Stimulated activated CD4-positive, alpha-beta T cell treated with anti-CD3 and anti-CD28 coated beads, Interleukin-1b, Interleukin-23, amount 100 ng/mL, for 1 hour (primary cell): ENCODE data around the gene SLC1A1.
"Not testable (repeated sequence)": the region's sequence is repeated elsewhere in the genome, so short reads cannot be mapped to it uniquely, and the experiment has no call there.

Experiments
- DNase-seq, 2 donors: peaks; one replicate each; pipeline ENCODE4 v3.0.0-alpha.2; 2020; ENCODE audit warnings: low read depth in 2 of 2

Gene SLC1A1

DNA sequence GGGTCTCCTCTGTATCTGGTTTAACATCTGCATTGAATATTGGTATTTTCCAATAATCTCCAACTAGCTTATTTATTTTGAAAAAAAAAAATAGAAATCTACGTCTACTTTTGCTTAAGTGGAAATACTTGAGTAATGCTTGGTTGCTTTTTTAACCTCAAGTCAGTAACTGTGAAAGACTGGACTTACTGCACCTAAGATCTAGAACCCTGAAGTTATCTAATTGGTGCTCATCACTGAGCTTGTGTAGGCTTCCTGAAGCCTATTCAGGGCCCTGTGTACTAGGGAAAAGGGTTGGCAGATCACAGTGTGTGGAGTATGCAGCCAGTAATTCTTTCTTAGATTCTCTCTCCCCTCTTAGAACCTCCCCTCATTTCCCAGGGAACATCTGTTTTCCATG is 16.2 kb downstream of the SLC1A1 start:
- no peak for DNase-seq

- no peak for DNase-seq
Observed at GRCh38 chr9:4507306-4508130, 17.2 kb downstream of the SLC1A1 start.

DNA sequence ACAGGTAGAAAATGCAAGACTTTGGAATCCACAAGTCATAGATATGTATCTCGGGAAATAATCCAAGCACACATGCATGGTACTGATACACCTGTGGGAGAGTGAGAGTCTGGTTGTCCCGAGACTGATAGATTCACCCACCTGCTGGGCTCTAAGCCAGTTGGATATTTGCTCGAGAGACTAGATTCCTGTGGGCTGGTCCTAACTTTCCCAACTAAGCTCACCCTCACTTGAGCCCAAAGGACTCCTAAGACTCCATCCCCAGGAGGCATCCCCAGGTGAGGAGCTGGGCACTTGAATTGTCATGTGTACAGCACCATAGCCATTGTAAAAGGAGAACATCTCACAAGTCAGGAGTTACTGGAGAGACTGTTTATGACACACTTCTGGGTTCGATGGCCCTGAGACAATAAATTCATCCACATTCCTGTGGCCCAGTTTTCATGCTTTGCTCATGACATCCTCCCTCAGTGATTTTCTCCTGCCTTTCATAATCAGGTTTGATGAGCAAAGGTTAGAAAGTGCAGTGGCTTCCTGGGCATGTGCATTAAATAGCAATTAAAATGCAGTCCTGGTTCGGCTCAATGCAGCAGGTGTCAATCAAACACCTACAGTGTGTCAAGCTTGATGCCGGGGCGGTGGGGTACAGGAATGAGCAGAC is 18.1 kb downstream of the SLC1A1 start:
- no peak for DNase-seq

DNA sequence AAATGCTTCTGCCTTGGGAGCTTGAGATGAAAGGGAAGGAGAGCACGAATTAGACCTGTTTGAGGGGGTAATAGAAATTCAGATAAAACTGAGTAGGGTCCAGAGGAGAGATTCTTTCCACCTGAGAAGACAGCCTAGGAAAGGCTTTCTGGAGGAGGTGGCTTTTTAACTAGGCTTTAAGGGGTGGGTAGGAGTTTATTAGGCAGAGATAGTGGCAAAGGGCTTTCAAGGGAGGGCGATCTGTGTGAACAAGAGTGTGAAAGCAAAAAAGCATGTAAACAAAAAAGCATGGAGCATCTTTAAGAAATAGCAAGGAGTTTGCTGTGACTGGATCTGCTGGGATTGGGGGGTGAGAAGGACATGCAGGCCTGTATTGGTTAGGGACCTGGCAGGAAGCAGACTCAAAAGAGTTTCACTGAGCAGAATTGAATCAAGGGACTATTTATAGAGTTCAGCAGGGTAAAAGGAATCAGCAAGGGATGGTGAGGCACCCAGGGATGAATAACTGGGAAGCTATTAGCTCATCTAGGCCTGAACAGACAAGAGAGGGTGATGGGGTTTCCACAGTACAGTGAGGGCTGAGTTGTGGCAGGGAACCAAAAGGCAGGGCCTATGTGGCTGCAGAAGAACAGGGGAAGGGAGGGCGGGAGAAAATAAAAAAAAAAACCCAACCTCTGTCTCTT is 18.8 kb downstream of the SLC1A1 start:
- no peak for DNase-seq

DNA sequence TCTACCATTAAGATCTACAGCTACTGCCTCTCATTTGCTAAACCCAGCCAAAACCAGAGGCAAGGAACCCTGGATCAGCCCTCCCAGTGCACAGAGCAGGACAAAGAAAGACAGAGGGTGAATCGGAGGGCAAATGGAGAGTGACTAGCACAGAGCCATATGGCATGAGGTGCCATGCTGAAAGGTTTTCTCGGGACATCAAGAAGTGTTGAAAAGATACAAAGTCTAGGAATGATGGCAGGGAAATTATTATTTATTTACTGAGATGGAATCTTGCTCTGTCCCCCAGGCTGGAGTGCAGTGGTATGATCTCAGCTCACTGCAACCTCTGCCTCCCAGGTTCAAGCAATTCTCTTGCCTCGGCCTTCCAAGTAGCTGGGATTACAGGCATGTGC is 19.3 kb downstream of the SLC1A1 start:
- DNase-seq: no peak

GRCh38 chr9:4510546-4511322 is 20.5 kb downstream of the SLC1A1 start:
- no peak for DNase-seq

DNA sequence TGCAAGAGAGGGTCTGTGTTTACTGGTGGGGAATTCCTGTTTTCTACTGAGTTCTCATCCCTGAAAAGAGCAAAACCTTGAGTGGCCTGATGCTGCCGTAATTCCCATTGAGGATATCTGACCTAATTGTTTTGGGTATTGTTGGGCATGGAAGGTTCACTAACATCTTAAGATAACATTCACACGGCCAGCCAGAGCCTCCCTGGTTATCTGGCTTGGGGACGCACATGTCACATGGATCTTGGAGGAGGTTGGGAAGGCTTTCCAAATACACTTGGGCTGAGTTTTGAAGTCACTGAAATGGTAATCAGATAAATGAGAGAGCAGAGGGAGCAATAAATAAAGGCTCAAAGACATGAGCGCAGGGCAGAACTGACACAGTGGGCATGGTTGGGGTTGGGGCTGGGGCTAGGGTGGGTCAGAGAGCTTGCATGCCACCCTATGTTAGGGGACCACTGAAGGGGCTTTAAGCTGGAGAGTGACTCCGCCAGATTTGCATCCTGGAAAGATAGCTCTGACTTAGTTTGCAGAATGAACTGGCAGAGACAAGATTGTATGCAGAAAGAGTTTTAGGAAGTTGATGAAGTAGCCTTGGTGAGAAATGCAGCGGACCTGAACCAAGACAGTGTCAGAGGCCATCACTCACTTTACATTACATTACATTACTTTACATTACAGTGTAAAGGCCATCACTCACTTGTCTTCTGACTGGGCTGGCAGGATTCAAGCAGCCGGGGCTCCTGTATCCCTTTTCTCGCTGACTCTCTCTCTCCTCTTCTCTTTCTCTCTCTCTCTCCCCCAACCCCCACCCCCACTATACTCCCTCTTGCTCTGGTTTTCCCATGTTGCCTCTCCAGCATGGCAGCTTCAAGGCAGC is 24.2 kb downstream of the SLC1A1 start:
- DNase-seq: no peak

DNA sequence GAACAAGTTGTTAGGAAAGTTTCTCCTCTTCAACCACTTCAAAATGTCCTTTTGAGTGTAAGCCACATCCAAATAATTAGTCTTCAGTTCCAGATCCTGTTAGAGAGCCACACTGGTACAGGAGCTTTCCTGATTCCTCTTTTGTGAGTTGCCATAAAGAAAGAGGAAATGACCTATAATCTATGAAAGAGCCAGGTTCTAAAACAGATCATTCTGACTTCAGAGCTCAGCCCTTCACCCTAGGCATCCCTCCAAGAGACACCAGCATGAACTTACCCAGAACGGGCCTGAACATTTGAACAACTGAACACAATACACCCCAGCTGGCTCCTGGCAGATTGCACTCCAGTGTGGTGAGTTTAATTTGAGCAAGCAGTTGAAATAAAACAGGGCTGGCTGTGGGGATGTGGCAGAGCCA is 25.7 kb downstream of the SLC1A1 start:
- no peak for DNase-seq

DNA sequence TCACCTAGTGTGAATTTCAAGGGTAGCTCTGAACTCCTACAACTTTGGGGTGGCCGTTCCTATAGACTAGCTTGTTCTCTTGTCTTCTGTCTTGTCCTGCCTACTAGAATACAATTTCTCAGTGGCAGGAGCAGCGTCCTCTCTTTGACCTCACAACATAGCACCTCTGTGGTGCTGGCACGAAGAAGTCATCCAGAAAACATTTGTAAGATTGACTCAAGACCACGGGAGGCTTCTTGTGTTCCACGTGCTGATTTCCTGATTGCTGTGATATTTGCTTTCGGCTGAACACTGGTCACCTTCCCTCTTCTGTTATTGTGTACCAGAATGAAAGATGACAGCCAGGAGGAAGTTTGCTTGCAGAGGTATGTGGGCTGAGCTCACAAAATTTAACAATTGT is 27.0 kb downstream of the SLC1A1 start:
- DNase-seq: no peak

DNA sequence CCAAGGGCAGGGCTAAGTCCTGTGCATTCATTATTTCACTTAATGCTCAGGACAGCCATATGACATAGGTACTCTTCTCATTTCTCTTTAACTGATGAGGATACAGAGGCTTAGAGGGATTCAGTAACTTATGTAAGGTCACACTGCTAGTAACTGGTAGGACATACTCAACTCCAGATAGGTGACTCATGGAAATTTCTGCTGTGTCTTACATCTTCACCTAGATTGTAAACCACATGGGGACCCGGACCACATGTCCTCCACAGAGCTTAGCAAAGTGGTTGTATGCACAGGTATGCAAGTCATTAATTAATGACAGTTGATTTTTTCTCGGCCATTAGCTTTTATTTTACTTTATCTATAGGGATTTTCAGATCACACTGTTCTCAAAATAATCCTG is 29.3 kb downstream of the SLC1A1 start:
- no peak for DNase-seq

- no peak for DNase-seq
Observed at GRCh38 chr9:4520055-4520454, 29.8 kb downstream of the SLC1A1 start.

DNA sequence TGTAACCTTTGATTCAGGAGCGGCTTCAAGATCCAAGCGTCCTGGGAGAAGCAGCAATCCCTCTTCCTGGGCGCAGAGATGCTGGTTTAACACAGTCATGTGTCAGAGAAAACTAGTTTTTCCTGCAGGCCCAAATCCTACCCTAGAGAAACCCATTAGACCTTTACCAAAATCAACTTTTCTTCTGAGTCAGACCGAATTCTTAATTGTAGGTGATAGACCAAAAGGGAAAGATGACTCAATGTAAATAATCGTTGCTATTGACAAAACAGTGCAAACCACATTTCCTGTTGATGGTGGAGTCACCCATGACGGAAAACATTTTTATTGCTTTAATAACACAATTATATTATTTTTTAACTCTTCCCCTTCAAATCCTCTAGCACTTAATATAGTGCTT is 40.1 kb downstream of the SLC1A1 start:
- no peak for DNase-seq

DNA sequence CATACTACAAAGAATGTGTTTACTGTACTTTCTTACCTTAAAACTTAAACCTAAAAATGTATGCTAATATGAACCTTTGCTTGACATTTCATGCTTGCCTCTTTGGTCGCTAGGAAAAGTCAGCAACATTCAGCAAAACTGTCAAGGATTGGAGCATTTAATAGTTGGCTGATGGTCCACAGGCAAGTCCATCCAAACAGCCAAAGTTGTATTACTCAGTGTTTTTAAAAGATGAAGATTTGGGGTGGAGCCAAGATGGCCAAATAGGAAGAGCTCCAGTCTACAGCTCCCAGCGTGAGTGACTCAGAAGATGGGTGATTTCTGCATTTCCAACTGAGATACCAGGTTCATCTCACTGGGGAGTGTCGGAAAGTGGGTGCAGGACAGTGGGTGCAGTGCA is 40.6 kb downstream of the SLC1A1 start:
- not testable (repeated sequence) for DNase-seq

GRCh38 chr9:4531355-4531754 is 41.1 kb downstream of the SLC1A1 start:
- not testable (repeated sequence) for DNase-seq

DNA sequence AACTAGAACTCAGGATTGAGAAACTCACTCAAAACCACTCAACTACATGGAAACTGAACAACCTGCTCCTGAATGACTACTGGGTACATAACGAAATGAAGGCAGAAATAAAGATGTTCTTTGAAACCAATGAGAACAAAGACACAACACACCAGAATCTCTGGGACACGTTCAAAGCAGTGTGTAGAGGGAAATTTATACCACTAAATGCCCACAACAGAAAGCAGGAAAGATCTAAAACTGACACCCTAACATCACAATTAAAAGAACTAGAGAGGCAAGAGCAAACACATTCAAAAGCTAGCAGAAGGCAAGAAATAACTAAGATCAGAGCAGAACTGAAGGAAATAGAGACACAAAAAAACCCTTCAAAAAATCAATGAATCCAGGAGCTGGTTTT is 43.6 kb downstream of the SLC1A1 start:
- DNase-seq: not testable (repeated sequence)

- not testable (repeated sequence) for DNase-seq
Observed at GRCh38 chr9:4536196-4536595, 45.9 kb downstream of the SLC1A1 start.

DNA sequence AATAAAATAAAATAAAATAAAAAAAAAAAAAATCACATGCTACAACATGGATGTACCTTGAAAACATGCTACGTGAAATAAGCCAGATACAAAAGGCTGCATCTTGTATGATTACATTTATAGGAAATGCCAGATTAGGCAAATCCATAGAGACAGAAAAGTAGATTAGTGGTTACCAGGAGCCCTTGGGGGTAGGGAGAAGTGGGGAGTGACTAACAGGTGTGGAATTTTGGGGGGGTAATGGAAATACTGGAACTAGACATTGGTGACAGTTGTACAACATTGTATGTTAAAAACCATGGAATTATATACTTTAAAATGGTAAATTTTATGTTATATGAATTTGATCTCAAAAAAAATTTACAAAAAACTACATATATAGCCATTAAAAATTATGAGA is 47.3 kb downstream of the SLC1A1 start:
- no peak for DNase-seq

DNA sequence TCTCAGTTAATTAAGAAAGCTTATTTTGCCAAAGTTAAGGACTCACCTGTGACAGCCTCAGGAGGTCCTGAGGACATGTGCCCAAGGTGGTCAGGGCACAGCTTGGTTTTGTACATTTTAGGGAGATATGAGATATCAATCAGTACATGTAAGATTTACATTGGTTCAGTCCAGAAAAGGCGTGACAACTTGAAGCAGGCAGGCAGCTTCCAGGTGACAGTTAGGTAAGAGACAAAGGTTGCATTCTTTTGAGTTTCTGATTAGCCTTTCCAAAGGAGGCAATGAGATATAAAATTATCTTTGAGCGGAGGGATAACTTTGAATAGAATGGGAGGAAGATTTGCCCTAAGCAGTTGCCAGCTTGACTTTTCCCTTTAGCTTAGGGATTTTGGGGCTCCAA is 47.8 kb downstream of the SLC1A1 start:
- no peak for DNase-seq

DNA sequence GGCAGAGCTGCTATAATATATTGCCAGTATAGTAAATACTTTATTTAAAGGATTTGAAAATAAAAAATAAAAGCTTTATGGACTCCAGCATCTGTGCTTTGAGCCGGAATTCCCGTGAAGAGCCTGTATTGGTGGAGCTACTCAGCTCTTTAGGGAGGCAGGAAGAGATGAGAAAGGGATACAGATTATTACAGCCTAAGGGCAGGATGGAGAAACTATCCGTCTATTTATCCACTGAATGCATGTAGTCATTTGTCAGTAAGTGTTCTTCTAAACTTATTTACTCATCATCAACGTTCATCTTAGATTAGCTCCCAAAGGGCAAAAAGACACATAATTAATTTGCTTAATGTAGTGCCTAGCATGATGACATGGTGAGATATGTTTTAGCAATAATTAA is 48.4 kb downstream of the SLC1A1 start:
- DNase-seq: no peak

DNA sequence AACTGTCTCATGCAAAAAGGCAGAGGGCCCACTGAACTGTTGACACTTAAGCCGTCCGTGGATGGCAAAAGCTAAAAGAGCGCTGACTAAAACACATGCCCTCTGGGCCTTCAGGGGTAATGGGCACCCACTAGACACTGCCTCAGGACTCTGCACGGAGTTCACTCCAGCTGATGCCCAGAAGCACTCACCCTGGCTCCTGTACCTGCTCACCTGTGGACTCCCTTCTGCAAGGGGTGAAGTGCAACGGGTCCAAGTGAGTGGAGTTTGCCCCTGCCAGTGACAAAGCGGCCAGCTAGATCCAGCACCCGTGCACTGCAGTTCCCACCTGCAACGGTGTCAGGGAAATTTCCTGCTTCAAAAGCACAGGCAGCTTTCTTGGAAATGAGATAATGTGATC is 50.2 kb downstream of the SLC1A1 start:
- no peak for DNase-seq

GRCh38 chr9:4541281-4541680 is 51.0 kb downstream of the SLC1A1 start:
- no peak for DNase-seq
